ENCODE measurements around the gene UBR4.
A peak's percentile ranks its signal among the peaks of the same experiment; 100 is the strongest.

Gene UBR4

DNA sequence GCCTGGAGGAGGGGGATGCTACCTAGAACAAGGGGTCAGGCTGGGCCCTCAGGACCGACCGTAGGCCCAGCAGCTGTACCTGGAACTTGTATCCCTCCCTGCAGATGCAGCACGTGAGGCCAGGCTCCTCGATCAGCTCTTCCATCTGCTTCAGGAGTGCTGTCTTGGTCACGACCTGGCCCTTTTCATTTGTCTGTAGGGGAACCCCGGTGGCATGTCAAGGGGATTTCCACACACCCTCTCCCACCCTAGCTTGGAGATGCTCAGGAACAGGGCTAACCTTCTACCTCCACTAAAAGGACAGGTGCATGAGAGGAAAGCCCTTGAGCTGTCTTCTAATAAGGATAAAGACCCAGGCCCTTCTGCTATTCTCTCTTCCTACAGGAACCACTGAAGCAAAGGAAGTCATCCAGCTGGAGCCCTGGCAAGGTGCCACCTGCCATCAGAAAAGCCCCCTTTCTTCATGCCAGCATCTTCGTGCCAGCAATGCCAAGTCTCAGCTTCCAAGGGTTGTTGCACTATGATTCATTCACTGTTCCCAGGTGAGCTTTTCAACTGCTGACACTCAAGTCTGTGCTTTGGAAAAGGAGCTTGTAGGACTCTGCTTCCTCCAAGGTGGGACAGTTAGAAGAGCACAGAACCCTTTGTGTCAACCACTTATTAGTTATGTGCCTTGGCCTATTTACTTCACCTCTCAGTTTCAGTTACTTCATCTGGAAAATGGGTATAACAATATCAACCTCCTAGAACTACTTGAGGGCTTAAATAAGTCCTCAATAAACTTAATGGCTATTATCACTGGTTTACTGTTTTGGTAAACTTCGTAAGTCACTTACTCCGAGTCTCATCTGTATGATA is 122.1 kb downstream of the UBR4 start:
- TF ChIP-seq, protein P1, sequence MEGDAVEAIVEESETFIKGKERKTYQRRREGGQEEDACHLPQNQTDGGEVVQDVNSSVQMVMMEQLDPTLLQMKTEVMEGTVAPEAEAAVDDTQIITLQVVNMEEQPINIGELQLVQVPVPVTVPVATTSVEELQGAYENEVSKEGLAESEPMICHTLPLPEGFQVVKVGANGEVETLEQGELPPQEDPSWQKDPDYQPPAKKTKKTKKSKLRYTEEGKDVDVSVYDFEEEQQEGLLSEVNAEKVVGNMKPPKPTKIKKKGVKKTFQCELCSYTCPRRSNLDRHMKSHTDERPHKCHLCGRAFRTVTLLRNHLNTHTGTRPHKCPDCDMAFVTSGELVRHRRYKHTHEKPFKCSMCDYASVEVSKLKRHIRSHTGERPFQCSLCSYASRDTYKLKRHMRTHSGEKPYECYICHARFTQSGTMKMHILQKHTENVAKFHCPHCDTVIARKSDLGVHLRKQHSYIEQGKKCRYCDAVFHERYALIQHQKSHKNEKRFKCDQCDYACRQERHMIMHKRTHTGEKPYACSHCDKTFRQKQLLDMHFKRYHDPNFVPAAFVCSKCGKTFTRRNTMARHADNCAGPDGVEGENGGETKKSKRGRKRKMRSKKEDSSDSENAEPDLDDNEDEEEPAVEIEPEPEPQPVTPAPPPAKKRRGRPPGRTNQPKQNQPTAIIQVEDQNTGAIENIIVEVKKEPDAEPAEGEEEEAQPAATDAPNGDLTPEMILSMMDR (conservative IDR thresholded peaks at IDR 0.05), result no peak
- H3K27ac ChIP-seq, result peak overlapping the region; percentile 100

DNA sequence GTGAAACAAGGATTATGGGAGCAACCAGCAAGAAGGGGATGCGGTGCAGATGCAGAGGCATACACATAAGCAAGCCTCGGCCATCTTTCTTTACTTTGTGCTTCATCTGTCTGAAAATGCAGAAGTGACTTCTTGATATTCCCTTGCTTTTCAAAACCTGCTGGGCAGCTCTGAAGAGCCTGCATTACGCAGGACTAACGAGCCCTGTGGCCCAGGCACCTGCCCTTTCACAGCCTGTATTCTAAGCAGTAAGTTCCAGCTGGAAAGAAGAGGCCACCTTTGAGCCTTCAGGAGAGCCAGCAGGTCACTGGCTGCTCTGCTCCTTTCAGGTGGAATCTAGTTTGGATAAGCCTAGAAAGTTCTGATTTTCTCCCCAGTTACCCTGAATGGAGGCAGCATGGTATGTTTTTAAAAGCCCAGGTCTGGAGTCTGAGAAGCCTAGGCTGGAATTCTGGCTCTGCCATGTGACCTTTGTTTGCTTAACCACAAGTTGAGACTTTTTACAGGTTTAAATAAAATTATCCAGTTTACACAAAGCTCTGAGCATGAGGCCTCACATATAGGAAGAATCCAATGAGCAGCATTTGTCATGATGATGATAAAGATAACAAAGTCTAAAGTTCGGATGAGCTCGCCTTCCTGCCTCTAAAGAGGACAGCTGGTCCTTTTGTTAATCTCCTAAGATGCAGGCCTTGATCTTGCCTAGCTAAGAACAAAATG is 122.9 kb downstream of the UBR4 start:
- TF ChIP-seq, protein P1 (conservative IDR thresholded peaks at IDR 0.05), result no peak
- H3K27ac ChIP-seq, result peak overlapping the region; percentile 100

DNA sequence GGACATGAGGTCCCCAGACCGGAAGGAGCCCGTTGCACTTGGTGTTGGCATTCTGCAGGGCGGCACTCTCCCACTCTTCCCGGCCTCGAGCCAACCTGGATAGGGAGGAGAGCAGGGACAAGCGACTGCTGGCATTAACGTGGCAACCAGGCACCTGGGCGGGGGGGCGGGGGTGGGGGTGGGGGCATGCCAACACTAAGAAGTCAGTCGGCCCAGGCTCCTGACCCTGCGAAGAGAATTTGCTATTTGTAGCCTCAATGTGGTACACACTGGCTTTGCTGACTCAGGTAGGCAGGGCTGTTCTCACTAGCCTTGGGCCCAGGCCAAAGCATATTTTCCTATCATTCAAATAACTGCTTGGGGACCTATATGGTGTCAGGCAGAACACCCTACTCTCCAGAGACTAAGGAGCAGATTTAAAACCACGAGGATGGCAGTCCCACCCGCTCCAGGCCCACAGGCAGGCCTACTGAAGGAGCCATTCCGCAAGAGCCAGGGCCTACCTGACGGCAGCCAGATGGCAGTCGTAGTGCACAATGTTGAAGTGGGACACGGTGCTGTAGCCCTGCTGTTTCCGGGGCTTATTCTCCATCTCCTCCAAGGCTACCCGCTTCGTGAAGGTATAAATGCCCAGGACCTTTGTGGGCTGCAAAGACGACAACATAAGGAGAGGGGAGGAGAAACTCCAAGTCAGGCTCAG is 123.7 kb downstream of the UBR4 start:
- TF ChIP-seq, protein P1 (conservative IDR thresholded peaks at IDR 0.05), result no peak

DNA sequence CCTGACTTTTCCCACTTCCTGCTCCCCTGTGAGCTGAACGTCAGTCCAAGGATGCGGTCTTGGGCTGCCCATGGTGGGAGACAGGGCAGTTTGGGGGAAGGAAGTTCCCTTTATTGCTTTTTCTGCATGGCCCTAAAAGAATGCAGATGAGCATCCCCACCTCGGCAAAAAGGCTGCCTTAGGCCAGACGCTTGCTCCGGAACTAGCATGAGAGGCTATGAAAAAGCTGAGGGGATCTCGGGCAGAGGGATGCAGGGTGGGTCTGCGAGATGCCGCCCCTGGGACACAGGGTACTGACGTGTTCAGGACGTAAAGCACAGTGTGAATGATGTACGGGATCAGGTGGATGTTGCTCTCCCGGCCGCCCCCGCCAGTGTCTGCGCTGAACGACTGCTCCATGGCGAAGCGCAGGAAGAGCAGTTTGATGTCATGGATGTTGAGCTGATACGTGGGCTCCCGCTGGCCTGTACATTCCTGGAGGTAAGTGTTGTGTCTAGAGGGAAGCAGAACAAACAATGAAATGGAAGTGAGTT is 125.8 kb downstream of the UBR4 start:
- TF ChIP-seq, protein P1 (conservative IDR thresholded peaks at IDR 0.05), result no peak
- peak overlapping the region; percentile 100; the same call in 1 of the 2 replicates for H3K27ac ChIP-seq

More for the DNA sequence above, 123.7 kb downstream of the UBR4 start:
- peak overlapping the region; percentile 100 for H3K27ac ChIP-seq

DNA sequence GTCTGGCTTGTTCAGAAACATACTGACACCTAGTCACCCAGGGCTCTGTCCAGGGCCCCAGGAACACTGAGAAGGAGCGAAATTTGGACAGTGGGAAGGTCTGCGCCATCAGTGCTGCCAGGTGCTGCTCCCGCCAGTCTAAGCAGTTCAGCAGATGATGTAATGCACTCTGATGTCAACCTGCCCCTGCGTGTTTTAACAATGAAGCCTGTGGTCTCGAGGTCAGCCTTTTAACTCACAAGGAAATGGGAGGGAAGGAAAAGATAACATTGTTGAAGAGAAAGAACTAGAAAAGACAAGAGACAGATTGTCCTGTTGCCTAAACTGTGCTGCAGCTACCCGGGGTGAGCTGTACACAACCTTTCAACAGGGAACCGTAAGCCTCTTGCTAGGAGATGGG is 127.0 kb downstream of the UBR4 start:
- H3K27ac ChIP-seq, result peak overlapping the region; percentile 100
- TF ChIP-seq, protein P1 (conservative IDR thresholded peaks at IDR 0.05), result no peak

DNA sequence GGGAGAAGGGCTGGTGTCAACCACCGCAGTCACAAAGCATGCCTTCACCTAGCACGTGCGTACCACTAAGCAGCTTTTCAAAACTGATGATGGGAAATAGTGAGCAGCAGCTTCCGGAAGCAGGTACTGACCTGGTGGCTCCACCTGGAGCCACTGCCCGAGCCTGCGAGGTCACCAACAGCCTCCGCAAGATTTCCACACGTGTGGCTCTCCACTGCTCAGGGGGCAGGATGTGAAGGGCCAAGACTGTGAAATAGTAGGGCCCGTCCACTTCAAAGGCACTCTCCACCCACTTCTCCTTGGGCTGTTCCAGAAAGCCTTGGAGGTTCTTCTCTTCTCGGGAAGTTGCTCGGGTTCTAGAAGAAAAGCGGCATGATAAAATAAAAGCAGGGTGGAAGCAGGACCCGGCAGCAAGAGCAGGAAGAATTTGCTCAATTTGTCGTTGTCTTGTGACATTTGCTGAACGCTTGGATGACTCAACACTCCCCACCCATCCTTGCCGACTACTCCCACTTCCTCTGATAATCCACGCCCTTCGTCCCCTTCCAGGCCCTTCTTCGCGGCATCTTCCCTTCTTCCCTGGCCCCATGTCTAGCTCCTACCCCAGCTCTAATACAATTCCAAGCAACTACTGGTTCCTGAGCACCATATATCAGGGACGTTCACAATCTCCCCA is 128.7 kb downstream of the UBR4 start:
- TF ChIP-seq, protein P1 (conservative IDR thresholded peaks at IDR 0.05), result no peak
- H3K27ac ChIP-seq, result peak overlapping the region; percentile 100

All from VCaP (cell line).